ENCODE measurements around the gene WBP2NL. TPM values are rescaled to one million over a fixed set of nuclear protein-coding genes. Genes with fewer than 3 reads are reported as not detected.
A peak's percentile ranks its signal among the peaks of the same experiment; 100 is the strongest.
"Not testable (repeated sequence)": the region's sequence is repeated elsewhere in the genome, so short reads cannot be mapped to it uniquely, and the experiment has no call there.

Gene WBP2NL
- total RNA-seq, 2 donors from 2014 or later = 1.3 TPM; not detected in 1

DNA sequence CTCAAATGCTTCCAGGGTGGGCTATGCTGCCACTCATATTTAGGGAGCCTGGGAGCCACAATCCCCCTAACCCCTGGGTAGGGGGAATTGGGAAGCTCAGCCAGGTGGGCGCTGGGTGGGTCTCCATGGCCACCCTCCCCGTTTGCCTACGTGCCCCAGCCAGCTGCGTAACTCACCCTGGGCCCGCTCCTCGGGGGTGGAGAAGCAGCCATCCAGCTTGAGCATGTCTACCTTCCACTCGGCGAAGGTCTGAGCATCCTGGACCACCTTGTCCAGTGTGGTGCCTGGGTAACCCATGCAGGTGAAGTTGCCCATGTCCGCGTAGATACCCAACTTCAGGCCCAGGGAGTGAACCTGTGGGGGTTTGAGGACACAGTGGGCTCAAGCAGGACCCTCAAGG lies 68.3 kb downstream of the WBP2NL start:
- Histone ChIP-seq H3K4me3 (no peak overlapping the region), H3K4me1 (ENCODE audit: control insufficient read depth in 1 of 2, low read depth in 2 of 2) (peaks cover 0 to 23% of the 10 kb centered on the region in 2 donors), H3K27me3 (replicated peaks; ENCODE audit: insufficient read depth) (no peaks in the 10 kb centered on the region), H3K27ac (no peak overlapping the region), H3K36me3 (peaks cover 26% of the 10 kb centered on the region), H3K9me3 (no peaks in the 10 kb centered on the region)
- ATAC-seq (ENCODE audit: insufficient number of reproducible peaks, low FRiP score, low read depth) = no peak
- DNase-seq (ENCODE audit: low spot score) = no peak
- TF ChIP-seq, protein P1, sequence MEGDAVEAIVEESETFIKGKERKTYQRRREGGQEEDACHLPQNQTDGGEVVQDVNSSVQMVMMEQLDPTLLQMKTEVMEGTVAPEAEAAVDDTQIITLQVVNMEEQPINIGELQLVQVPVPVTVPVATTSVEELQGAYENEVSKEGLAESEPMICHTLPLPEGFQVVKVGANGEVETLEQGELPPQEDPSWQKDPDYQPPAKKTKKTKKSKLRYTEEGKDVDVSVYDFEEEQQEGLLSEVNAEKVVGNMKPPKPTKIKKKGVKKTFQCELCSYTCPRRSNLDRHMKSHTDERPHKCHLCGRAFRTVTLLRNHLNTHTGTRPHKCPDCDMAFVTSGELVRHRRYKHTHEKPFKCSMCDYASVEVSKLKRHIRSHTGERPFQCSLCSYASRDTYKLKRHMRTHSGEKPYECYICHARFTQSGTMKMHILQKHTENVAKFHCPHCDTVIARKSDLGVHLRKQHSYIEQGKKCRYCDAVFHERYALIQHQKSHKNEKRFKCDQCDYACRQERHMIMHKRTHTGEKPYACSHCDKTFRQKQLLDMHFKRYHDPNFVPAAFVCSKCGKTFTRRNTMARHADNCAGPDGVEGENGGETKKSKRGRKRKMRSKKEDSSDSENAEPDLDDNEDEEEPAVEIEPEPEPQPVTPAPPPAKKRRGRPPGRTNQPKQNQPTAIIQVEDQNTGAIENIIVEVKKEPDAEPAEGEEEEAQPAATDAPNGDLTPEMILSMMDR (IDR thresholded peaks at IDR 0.05) = no peak

DNA sequence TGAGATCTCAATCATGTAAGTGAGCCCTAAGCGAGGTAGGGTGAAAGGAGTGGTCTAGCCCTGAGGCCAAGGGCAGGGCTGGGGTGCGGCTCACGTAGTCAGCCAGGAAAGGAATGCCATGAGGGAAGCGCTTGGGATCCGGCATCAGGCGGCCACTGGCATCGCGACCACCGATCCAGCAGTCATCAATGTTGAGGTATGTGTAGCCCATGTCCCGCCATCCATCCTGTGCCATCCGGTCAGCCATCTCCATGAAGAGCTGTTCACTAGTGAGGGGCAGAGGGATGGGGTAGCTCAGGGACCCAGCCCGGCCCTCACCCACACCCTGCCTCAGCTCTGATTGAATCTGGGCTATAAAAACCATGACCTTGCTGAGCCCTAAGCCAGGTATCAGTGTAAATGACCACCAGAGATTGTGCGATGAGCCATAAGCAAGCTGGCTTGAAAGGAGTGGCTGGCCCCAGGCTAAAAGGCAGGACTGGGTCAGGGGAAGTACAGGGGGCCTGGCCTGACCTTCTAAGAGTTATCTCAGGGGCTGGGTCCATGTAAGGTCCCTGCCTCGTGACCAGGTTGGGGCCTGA lies 69.2 kb downstream of the WBP2NL start:
- DNase-seq (ENCODE audit: low spot score) (no peak), ATAC-seq (ENCODE audit: insufficient number of reproducible peaks, low FRiP score, low read depth) (no peak)
- Histone ChIP-seq H3K27me3 (replicated peaks; ENCODE audit: insufficient read depth) (no peaks in the 10 kb centered on the region), H3K36me3 (peaks cover 20% of the 10 kb centered on the region), H3K4me1 (ENCODE audit: control insufficient read depth in 1 of 2, low read depth in 2 of 2) (peaks cover 0 to 23% of the 10 kb centered on the region in 2 donors), H3K27ac (no peak overlapping the region), H3K4me3 (no peak overlapping the region), H3K9me3 (no peaks in the 10 kb centered on the region)
- TF ChIP-seq, protein P1 (IDR thresholded peaks at IDR 0.05) = no peak

DNA sequence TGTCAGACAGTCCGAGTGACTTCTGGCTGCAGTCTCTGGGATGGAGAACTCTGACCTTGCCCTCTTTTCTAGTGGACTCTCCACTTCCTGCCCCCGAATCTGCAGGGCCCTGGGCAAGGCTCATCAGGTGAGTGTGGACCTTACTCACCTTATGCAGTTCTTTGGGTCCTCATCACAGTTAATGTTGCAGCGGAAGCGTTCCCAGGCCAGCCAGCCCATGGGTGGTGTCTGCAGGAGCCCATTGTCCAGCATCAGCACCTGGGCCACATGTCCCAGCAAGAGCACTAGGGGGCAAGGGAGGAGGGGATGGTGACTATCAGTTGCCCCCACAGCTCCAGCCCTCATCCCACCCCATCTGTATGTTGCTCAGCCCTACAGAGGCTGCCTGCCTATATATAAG lies 69.7 kb downstream of the WBP2NL start:
- H3K9me3 ChIP-seq = no peaks in the 10 kb centered on the region
- H3K27me3 ChIP-seq (replicated peaks; ENCODE audit: insufficient read depth) = no peaks in the 10 kb centered on the region
- H3K27ac ChIP-seq = no peak overlapping the region
- peaks cover under 1 to 23% of the 10 kb centered on the region in 2 donors for H3K4me1 ChIP-seq (ENCODE audit: control insufficient read depth in 1 of 2, low read depth in 2 of 2)
- H3K36me3 ChIP-seq = peaks cover 20% of the 10 kb centered on the region
- ATAC-seq (ENCODE audit: insufficient number of reproducible peaks, low FRiP score, low read depth) = no peak
- DNase-seq (ENCODE audit: low spot score) = no peak
- TF ChIP-seq, protein P1 (IDR thresholded peaks at IDR 0.05) = no peak
- H3K4me3 ChIP-seq = no peak overlapping the region

DNA sequence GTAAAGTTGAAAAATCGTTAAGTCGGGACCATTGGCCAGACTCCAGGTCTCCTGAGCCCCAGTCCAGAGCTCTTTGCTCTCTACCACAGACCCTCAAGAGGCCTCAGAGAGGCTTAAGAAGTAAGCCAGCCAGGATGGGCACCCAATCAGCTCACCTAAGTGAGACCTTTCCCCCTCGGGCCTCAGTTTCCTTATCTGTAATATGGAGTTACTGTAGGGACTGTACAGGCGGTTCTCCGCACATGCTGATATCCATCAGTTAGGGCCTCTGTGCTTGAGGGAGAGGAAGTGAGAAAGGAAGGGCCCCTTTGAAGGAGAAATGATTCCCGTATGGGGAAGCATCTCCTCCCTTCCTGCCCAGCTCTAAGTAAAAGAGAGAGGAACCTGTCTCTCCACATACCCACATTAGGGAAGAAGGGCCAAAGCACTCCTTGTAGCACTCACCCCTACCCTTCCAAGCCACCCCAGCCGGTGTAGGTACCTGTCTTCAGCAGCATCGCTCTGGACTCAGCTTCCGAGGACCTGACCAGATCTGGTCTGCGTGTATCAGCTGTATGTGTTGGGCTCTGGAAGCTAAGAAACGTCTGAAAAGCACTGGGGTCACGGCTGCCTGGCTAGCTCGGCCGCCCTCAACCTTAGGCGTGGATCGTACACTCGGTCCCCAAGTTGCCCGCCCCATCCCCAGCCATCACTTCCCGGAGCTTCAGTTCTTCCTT lies 71.4 kb downstream of the WBP2NL start:
- Histone ChIP-seq H3K4me1 (ENCODE audit: control insufficient read depth in 1 of 2, low read depth in 2 of 2) (peaks cover 9 to 37% of the 10 kb centered on the region in 2 donors), H3K27ac (peak overlapping the region; percentile 69 to 87), H3K27me3 (replicated peaks; ENCODE audit: insufficient read depth) (no peaks in the 10 kb centered on the region), H3K4me3 (peak overlapping the region; percentile 85), H3K9me3 (no peaks in the 10 kb centered on the region), H3K36me3 (peaks cover 17% of the 10 kb centered on the region)
- TF ChIP-seq, protein P1 (IDR thresholded peaks at IDR 0.05) = no peak
- no peak for DNase-seq (ENCODE audit: low spot score)
- no peak for ATAC-seq (ENCODE audit: insufficient number of reproducible peaks, low FRiP score, low read depth)

DNA sequence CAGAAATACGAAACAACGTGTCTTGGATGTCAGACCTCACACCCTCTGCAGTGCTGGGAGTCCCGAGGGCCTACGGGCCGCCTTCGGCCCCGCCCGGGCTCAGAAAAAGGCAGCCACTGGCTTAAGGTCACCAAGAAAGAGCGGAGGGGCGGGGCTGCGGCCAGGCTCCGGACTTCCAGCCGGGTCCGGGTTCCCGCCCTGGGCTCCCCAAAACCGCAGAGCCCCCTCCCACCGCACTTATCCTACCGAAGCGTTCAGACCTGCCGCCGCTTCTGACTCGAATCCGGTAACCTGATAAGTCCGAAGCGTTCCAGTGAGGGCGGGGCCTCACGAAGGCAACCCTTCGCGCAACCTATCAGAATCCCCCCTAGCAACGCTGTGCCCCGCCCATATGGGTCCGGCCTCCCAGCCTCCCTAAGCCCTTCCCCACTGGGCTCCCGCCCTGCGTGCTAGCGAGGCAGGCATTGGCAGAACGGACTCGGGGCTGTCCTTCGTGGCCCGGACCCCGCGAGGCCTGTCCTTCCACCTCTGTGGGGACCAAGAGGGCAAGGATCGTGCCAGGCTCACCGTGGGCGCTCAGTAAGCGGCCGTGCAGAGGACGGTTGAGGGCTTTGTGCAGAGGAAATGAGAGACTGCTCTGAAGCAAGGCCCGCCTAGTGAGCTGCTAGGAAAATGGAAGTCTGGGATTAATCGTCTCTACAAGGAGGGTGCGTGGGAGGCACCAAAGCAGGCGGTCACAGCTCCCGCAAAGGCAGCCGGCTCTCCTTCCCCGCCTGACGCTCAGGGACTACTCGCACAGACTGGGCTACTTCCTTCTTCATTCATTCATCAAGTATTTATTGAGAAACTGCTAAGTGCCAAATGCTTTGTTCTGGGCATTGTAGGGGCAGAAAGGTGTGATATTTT lies 72.2 kb downstream of the WBP2NL start, which contains the start of gene NAGA:
TSS of gene NAGA (minus strand) at position 296 of the 906 bp plus-strand sequence. CDS start 515 bp downstream, outside the sequence.
- DNase-seq (ENCODE audit: low spot score) (peak; percentile 93), ATAC-seq (ENCODE audit: insufficient number of reproducible peaks, low FRiP score, low read depth) (peak; percentile 81)
- Histone ChIP-seq H3K27ac (peak within 1 kb of the TSS; percentile 69 to 87), H3K36me3 (peaks cover 13% of the 10 kb centered on the region), H3K4me1 (ENCODE audit: control insufficient read depth in 1 of 2, low read depth in 2 of 2) (peaks cover 12 to 44% of the 10 kb centered on the region in 2 donors), H3K9me3 (no peaks in the 10 kb centered on the region), H3K27me3 (replicated peaks; ENCODE audit: insufficient read depth) (no peaks in the 10 kb centered on the region), H3K4me3 (peak within 1 kb of the TSS; percentile 85)
- TF ChIP-seq, protein P1 (IDR thresholded peaks at IDR 0.05) = no peak

DNA sequence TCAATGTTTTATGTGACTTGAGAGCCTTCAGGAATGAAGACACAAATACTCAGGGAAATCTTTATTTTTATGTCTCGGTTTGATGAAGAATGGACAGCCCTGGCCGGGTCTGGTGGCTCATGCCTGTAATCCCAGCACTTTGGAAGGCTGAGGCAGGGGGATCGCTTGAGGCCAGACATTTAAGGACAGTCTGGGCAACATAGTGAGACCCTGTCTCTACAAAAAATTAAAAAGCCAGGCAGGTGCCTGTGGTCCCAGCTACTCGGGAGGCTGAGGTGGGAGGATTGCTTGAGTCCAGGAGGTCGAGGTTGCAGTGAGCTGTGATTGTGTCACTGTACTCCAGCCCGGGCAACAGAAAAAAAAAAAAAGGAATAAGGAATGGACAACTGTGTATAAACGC lies 72.9 kb downstream of the WBP2NL start:
- Histone ChIP-seq H3K4me1 (ENCODE audit: control insufficient read depth in 1 of 2, low read depth in 2 of 2) (peaks cover 12 to 44% of the 10 kb centered on the region in 2 donors), H3K36me3 (peaks cover 11% of the 10 kb centered on the region), H3K27ac (peak overlapping the region; percentile 69 to 87), H3K4me3 (peak overlapping the region; percentile 85)
- not testable (repeated sequence) for DNase-seq (ENCODE audit: low spot score); H3K27me3 ChIP-seq (replicated peaks; ENCODE audit: insufficient read depth); H3K9me3 ChIP-seq; ATAC-seq (ENCODE audit: insufficient number of reproducible peaks, low FRiP score, low read depth)
